ENCODE measurements around the gene RALGAPB. TPM values are rescaled to one million over a fixed set of nuclear protein-coding genes. Genes with fewer than 3 reads are reported as not detected.

The RALGAPB gene
- total and polyA plus RNA-seq, 7 experiments from 2014 or later, result 10.8 to 50.4 (median 40.9) TPM

DNA sequence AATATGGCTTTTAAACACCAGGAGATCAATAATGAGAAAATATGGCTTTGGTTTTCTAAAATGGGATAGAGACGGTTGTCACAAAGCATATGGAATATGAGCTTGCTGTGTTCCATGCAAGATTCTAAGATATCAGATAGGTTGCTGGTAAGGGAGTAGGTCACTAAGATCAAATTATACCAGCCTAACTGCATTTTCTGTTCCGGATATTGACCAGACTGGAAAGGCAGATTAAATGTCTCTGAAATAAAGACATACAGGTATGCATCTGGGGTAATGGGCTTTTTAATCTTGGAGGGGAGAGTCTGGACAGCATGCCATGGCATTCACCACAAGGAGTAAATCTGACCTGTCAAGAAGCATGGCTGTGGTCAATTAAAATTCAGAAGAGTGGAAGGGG is 73.1 kb downstream of the RALGAPB start:
- Mint-ChIP-seq H3K9me3 (no peaks in the 10 kb centered on the region), H3K27ac (peak overlapping the region in 3 of 9 donors; percentile 4 to 57 (median 55)), H3K4me3 (no peak overlapping the region), H3K36me3 (peaks cover 23 to 69% (median 44%) of the 10 kb centered on the region in 5 donors), H3K27me3 (no peaks in the 10 kb centered on the region), H3K4me1 (peaks cover 0 to 35% (median 14%) of the 10 kb centered on the region in 7 donors)
- POLR2A ChIA-PET, result no interaction called here
- Histone ChIP-seq H3K9me3 (ENCODE audit: control insufficient read depth in 2 of 3, low read length in 3 of 3) (no peaks in the 10 kb centered on the region), H3K36me3 (ENCODE audit: control insufficient read depth in 2 of 3, insufficient read depth in 3 of 3, low read length in 3 of 3) (peaks cover 14 to 66% (median 35%) of the 10 kb centered on the region in 3 experiments), H3K27me3 (ENCODE audit: control insufficient read depth in 2 of 2, insufficient read depth in 2 of 2, low read length in 2 of 2) (no peaks in the 10 kb centered on the region), H3K4me3 (ENCODE audit: low read length) (no peak overlapping the region), H3K4me1 (ENCODE audit: control insufficient read depth in 2 of 2, insufficient read depth in 2 of 2, low read length in 2 of 2) (peaks cover 0 to 3% of the 10 kb centered on the region in 2 donors), H3K27ac (ENCODE audit: low read depth, low read length) (no peak overlapping the region)
- intact Hi-C loops (cut with micrococcal nuclease), result no loop called here
- DNase-seq, result no peak
- CTCF ChIA-PET, result no interaction called here
- no peak for ATAC-seq

DNA sequence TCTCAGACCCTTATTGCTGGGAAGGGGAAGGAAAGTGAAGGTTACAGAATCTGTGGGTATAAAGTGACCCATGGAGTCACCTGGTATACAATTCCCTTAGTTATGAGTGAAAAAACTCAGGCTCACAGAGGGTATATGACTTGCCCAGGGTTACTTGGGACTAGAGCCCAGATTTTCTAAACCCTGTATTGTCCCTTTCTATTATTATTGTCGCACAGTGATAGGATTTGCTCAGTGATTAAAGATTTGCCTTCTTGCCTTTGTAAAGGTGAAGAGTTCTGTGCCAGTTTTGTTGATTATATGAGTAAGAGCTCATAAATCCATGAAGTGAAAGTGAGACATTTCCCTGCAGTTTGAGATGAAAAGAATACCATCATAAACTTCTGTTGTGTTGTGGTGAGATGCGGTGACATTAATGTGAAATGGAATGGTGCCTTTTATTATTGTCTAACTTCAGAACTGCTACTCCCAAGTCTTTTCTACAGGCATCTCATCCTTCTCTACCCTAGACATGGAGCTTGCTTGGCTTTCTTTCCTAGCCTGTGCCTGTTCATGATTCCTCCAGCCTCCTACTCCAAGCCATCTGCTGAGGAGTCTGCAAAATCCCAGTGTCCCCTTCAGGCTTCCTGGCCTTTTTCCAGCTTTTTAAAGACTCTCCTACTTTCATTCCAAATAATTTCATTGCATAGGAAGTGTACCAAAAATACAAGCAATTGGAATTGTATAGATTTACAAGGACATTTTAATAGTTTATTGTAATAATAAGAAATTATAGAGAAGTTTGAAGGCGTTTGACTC is 74.8 kb downstream of the RALGAPB start:
- Histone ChIP-seq H3K27me3 (ENCODE audit: control insufficient read depth in 2 of 2, insufficient read depth in 2 of 2, low read length in 2 of 2) (no peaks in the 10 kb centered on the region), H3K27ac (ENCODE audit: low read depth, low read length) (no peak overlapping the region), H3K9me3 (ENCODE audit: control insufficient read depth in 2 of 3, low read length in 3 of 3) (no peaks in the 10 kb centered on the region), H3K4me1 (ENCODE audit: control insufficient read depth in 2 of 2, insufficient read depth in 2 of 2, low read length in 2 of 2) (peaks cover 0 to 3% of the 10 kb centered on the region in 2 donors), H3K4me3 (ENCODE audit: low read length) (no peak overlapping the region), H3K36me3 (ENCODE audit: control insufficient read depth in 2 of 3, insufficient read depth in 3 of 3, low read length in 3 of 3) (peaks cover 10 to 66% (median 31%) of the 10 kb centered on the region in 3 experiments)
- H3K4me1 Mint-ChIP-seq, result peaks cover 0 to 35% (median 14%) of the 10 kb centered on the region in 7 donors
- intact Hi-C loops (cut with micrococcal nuclease), result no loop called here
- no peak for DNase-seq
- no peak for ATAC-seq
- no peaks in the 10 kb centered on the region for H3K9me3 Mint-ChIP-seq
- no peak overlapping the region for H3K4me3 Mint-ChIP-seq
- CTCF ChIA-PET, result no interaction called here
- peaks cover 18 to 54% (median 35%) of the 10 kb centered on the region in 5 donors for H3K36me3 Mint-ChIP-seq
- H3K27me3 Mint-ChIP-seq, result no peaks in the 10 kb centered on the region
- POLR2A ChIA-PET, result no interaction called here
- H3K27ac Mint-ChIP-seq, result peak overlapping the region in 5 of 9 donors; percentile 12 to 59 (median 44)

DNA sequence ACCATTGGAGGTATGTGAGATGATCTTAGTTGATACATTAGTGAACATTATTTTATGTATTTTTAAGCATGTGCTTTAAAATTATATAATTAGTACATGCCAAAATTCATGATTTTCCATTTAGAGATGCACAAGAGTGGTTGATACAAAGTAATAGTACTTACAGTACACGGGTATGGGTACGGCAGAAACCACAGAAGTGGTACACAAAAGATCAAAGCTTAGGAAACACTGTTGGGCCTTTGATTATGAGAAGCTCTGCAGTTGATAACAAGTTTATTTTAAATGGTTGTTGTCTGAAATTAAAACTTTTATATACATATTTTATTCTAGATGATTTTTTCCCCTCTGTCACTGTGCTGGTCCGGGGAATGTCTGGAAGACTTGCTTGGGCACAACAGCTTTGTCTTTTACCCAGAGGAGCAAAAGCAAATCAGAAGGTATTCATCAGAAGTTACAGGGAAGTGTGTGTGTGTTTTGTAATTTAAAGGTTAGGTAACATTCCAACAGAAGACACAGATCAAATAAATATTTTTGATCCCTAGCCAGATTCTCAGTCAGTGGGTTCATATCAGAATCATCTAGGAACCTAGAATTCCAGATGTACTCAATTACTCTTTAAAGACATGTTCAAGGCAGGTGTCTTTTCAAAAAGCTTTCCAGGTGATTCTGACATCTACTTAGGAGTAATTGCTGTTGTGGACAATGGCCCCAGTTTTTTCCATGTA is 75.9 kb downstream of the RALGAPB start:
- peaks cover 20 to 66% (median 30%) of the 10 kb centered on the region in 3 experiments for H3K36me3 ChIP-seq (ENCODE audit: control insufficient read depth in 2 of 3, insufficient read depth in 3 of 3, low read length in 3 of 3)
- ChIA-PET CTCF (no interaction called here), POLR2A (no interaction called here)
- Mint-ChIP-seq H3K27ac (peak overlapping the region in 1 of 9 donors; percentile 41), H3K27me3 (no peaks in the 10 kb centered on the region), H3K4me3 (no peak overlapping the region), H3K4me1 (peaks cover 0 to 30% (median 14%) of the 10 kb centered on the region in 7 donors), H3K36me3 (peaks cover 12 to 47% (median 29%) of the 10 kb centered on the region in 5 donors), H3K9me3 (no peaks in the 10 kb centered on the region)
- peaks cover 0 to 3% of the 10 kb centered on the region in 2 donors for H3K4me1 ChIP-seq (ENCODE audit: control insufficient read depth in 2 of 2, insufficient read depth in 2 of 2, low read length in 2 of 2)
- no peak for ATAC-seq
- H3K27me3 ChIP-seq (ENCODE audit: control insufficient read depth in 2 of 2, insufficient read depth in 2 of 2, low read length in 2 of 2), result no peaks in the 10 kb centered on the region
- no peak overlapping the region for H3K27ac ChIP-seq (ENCODE audit: low read depth, low read length)
- H3K9me3 ChIP-seq (ENCODE audit: control insufficient read depth in 2 of 3, low read length in 3 of 3), result no peaks in the 10 kb centered on the region
- no peak overlapping the region for H3K4me3 ChIP-seq (ENCODE audit: low read length)
- peak in 2 of 9 donors; percentile 1 to 2 for DNase-seq
- intact Hi-C loops (cut with micrococcal nuclease), result no loop called here

DNA sequence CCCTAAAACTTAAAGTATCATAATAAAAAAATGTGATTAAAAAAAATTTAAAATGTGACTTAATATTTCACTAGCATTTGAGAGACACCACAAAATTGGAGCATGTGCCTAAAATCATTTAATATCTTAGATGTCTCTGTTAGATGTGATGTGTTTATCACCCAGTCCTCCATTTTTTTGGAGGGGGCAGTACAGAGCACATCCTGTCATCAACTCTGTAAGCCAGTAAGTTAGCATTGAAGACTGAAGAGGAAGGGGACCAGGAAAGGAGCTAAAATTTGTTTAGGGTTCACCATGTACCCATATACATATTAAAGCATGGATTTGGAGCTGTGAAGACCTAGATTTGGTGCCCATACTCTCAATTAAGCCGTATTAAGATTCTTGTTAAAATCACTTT is 77.6 kb downstream of the RALGAPB start:
- ChIA-PET CTCF (no interaction called here), POLR2A (no interaction called here)
- no peaks in the 10 kb centered on the region for H3K27me3 ChIP-seq (ENCODE audit: control insufficient read depth in 2 of 2, insufficient read depth in 2 of 2, low read length in 2 of 2)
- peak overlapping the region in 2 of 9 donors; percentile 30 to 74 for H3K27ac Mint-ChIP-seq
- no peak overlapping the region for H3K4me3 ChIP-seq (ENCODE audit: low read length)
- peak; percentile 40 for ATAC-seq
- peak in 3 of 9 donors; percentile 1 to 2 (median 2) for DNase-seq
- H3K36me3 ChIP-seq (ENCODE audit: control insufficient read depth in 2 of 3, insufficient read depth in 3 of 3, low read length in 3 of 3), result peaks cover 16 to 79% (median 47%) of the 10 kb centered on the region in 3 experiments
- peaks cover 0 to 28% (median 14%) of the 10 kb centered on the region in 7 donors for H3K4me1 Mint-ChIP-seq
- no peaks in the 10 kb centered on the region for H3K9me3 Mint-ChIP-seq
- H3K9me3 ChIP-seq (ENCODE audit: control insufficient read depth in 2 of 3, low read length in 3 of 3), result no peaks in the 10 kb centered on the region
- no peak overlapping the region for H3K27ac ChIP-seq (ENCODE audit: low read depth, low read length)
- no peak overlapping the region for H3K4me3 Mint-ChIP-seq
- peaks cover 0 to 3% of the 10 kb centered on the region in 2 donors for H3K4me1 ChIP-seq (ENCODE audit: control insufficient read depth in 2 of 2, insufficient read depth in 2 of 2, low read length in 2 of 2)
- intact Hi-C loops (cut with micrococcal nuclease), result no loop called here
- no peaks in the 10 kb centered on the region for H3K27me3 Mint-ChIP-seq
- peaks cover 20 to 52% (median 26%) of the 10 kb centered on the region in 5 donors for H3K36me3 Mint-ChIP-seq

DNA sequence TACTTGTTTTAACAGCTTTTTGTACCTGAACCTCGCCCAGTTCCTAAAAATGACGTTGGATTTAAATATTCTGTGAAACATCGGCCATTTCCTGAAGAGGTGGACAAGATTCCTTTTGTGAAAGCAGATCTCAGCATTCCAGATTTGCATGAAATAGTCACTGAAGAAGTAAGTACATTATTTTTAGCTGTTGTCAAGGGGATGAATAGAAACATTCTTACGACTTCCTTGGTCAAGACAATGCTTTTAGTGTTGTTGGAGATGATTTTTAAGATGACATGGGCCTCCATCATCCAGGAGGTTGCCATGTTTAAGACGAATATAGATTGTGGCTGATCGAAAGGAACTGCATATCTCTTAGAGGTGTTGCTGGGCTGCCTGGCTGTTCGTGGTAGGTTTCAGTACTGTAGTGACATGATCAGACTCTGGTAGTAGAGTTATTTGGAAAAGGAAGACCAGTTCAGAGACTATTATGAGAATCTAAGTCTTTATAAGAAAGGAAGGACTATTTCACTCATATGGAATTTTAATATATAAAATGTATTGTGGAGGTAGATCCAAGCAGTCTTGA is 78.5 kb downstream of the RALGAPB start:
- Histone ChIP-seq H3K36me3 (ENCODE audit: control insufficient read depth in 2 of 3, insufficient read depth in 3 of 3, low read length in 3 of 3) (peaks cover 16 to 73% (median 38%) of the 10 kb centered on the region in 3 experiments), H3K27ac (ENCODE audit: low read depth, low read length) (no peak overlapping the region), H3K4me1 (ENCODE audit: control insufficient read depth in 2 of 2, insufficient read depth in 2 of 2, low read length in 2 of 2) (peaks cover 0 to 3% of the 10 kb centered on the region in 2 donors), H3K4me3 (ENCODE audit: low read length) (no peak overlapping the region), H3K27me3 (ENCODE audit: control insufficient read depth in 2 of 2, insufficient read depth in 2 of 2, low read length in 2 of 2) (no peaks in the 10 kb centered on the region), H3K9me3 (ENCODE audit: control insufficient read depth in 2 of 3, low read length in 3 of 3) (no peaks in the 10 kb centered on the region)
- ChIA-PET CTCF (no interaction called here), POLR2A (no interaction called here)
- no peak for DNase-seq
- H3K27ac Mint-ChIP-seq, result no peak overlapping the region
- H3K4me1 Mint-ChIP-seq, result peaks cover 0 to 23% (median 14%) of the 10 kb centered on the region in 7 donors
- H3K36me3 Mint-ChIP-seq, result peaks cover 12 to 51% (median 18%) of the 10 kb centered on the region in 5 donors
- H3K9me3 Mint-ChIP-seq, result no peaks in the 10 kb centered on the region
- H3K27me3 Mint-ChIP-seq, result no peaks in the 10 kb centered on the region
- intact Hi-C loops (cut with micrococcal nuclease), result no loop called here
- no peak for ATAC-seq
- H3K4me3 Mint-ChIP-seq, result no peak overlapping the region

DNA sequence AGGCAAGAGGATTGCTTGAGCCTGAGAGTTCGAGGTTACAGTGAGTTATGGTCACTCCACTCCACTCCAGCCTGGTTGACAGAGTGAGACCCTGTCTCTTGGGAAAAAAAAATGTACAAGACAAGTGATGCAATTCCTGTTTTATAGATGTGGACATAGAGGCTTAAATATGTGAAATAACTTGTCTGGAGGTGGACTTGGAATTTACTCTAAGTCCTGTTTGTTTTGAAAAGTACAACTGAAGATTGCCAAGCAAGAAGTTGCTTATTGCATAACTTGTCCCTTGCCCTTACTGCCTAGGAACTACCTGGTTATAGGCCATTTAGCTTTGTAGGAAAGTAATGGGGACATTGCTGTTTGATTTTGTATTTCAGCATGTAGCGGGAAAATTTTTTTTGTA is 82.3 kb downstream of the RALGAPB start:
- Histone ChIP-seq H3K36me3 (ENCODE audit: control insufficient read depth in 2 of 3, insufficient read depth in 3 of 3, low read length in 3 of 3) (peaks cover 11 to 84% (median 48%) of the 10 kb centered on the region in 3 experiments), H3K27ac (ENCODE audit: low read depth, low read length) (no peak overlapping the region), H3K4me3 (ENCODE audit: low read length) (no peak overlapping the region), H3K4me1 (ENCODE audit: control insufficient read depth in 2 of 2, insufficient read depth in 2 of 2, low read length in 2 of 2) (no peaks in the 10 kb centered on the region), H3K27me3 (ENCODE audit: control insufficient read depth in 2 of 2, insufficient read depth in 2 of 2, low read length in 2 of 2) (no peaks in the 10 kb centered on the region), H3K9me3 (ENCODE audit: control insufficient read depth in 2 of 3, low read length in 3 of 3) (no peaks in the 10 kb centered on the region)
- no peak overlapping the region for H3K4me3 Mint-ChIP-seq
- CTCF ChIA-PET, result interaction anchor here (0.6 kb wide), 1 partner anchor 995 kb away, joined by 4 read pairs; no protein-coding TSS in a partner anchor
- no peak for DNase-seq
- H3K9me3 Mint-ChIP-seq, result no peaks in the 10 kb centered on the region
- POLR2A ChIA-PET, result interaction anchor here (0.9 kb wide), 1 partner anchor 121 kb away, joined by 3 read pairs; no protein-coding TSS in a partner anchor
- intact Hi-C loops (cut with micrococcal nuclease), result no loop called here
- H3K27ac Mint-ChIP-seq, result peak overlapping the region in 2 of 9 donors; percentile 8 to 22
- peaks cover 0 to 4% (median 0%) of the 10 kb centered on the region in 7 donors for H3K4me1 Mint-ChIP-seq
- H3K36me3 Mint-ChIP-seq, result peaks cover 20 to 45% (median 24%) of the 10 kb centered on the region in 5 donors
- no peak for ATAC-seq
- H3K27me3 Mint-ChIP-seq, result no peaks in the 10 kb centered on the region

Data from naive thymus-derived CD4-positive, alpha-beta T cell (primary cell).